Neural cell (in vitro differentiated cells): ENCODE results near the gene GAGE10.

Experiments used
- CTCF ChIP-seq: fragments of 450-650 bp; IDR thresholded peaks from 2 replicates; pipeline ENCODE4 v1.5.1; 2014; ENCODE audit warnings: antibody characterized with exemption, mild to moderate bottlenecking, moderate library complexity; ENCODE audit not compliant: poor library complexity, severe bottlenecking
- EP300 ChIP-seq: fragments of 450-650 bp; conservative IDR thresholded peaks from 2 replicates; pipeline ENCODE4 v1.6.1; 2014; ENCODE audit warnings: antibody characterized with exemption, mild to moderate bottlenecking, moderate library complexity; ENCODE audit not compliant: poor library complexity, severe bottlenecking
- EZH2 ChIP-seq: fragments of 200-600, 300-800 bp; shearing (Covaris generic), sonication (generic); IDR thresholded peaks from 2 replicates; pipeline ENCODE4 v1.6.1; 2014; ENCODE audit warnings: antibody characterized with exemption, low read length, borderline replicate concordance, mild to moderate bottlenecking; ENCODE audit not compliant: insufficient read depth, poor library complexity, severe bottlenecking
- MXI1 ChIP-seq: fragments of 450-650 bp; conservative IDR thresholded peaks from 2 replicates; pipeline ENCODE4 v1.6.1; 2014; ENCODE audit warnings: antibody characterized with exemption, mild to moderate bottlenecking; ENCODE audit not compliant: poor library complexity, severe bottlenecking
- POLR2AphosphoS5 ChIP-seq: IDR thresholded peaks from 2 replicates; pipeline ENCODE4 v1.6.1; 2012
- RAD21 ChIP-seq: fragments of 450-650 bp; conservative IDR thresholded peaks from 2 replicates; pipeline ENCODE4 v1.6.1; 2014; ENCODE audit warnings: antibody characterized with exemption, mild to moderate bottlenecking, moderate library complexity
- REST ChIP-seq: IDR thresholded peaks from 2 replicates; pipeline ENCODE4 v1.6.1; 2012; ENCODE audit warnings: borderline replicate concordance
- SMC3 ChIP-seq: fragments of 450-650 bp; conservative IDR thresholded peaks from 2 replicates; pipeline ENCODE4 v1.6.1; 2014; ENCODE audit warnings: antibody characterized with exemption, mild to moderate bottlenecking, moderate library complexity; ENCODE audit not compliant: poor library complexity
- TAF1 ChIP-seq: IDR thresholded peaks from 2 replicates; pipeline ENCODE4 v1.6.1; 2012; ENCODE audit warnings: low read depth

- TF ChIP-seq EZH2 (no peak), POLR2AphosphoS5 (no peak), TAF1 (no peak), CTCF (no peak), REST (no peak), RAD21 (no peak), MXI1 (no peak), SMC3 (no peak), EP300 (no peak)
Measured at GRCh38 chrX:49266523-49267445, 36.7 kb upstream of the GAGE10 start.
